HG03354 (cell line): Measurements from ENCODE around the gene FER1L5.

Experiments
- ATAC-seq: cut with Tn5 transposase; IDR thresholded peaks from one replicate; pipeline ENCODE4 v1.9.1; 2021; ENCODE audit warnings: mild to moderate bottlenecking; ENCODE audit not compliant: unreplicated experiment, poor library complexity, severe bottlenecking

The FER1L5 gene

DNA sequence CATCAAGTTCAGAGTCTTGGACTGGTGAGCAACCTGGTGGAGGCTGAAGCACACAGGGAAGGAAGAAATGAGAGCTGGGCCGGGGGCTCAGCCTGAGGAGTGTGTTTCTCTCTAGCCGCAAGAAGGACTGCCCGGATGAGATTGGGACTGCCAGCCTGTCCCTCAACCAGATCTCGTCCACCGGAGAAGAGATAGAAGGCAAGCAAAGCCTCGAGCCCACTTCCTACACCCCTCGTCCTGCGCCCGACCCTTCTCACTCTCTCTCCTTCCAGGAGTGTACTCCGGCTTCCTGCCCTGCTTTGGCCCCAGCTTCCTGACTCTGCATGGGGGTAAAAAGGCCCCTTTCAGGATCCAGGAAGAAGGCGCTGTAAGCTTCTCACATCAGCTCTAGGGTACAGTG, 26.2 kb downstream of the FER1L5 start:
- no peak for ATAC-seq

DNA sequence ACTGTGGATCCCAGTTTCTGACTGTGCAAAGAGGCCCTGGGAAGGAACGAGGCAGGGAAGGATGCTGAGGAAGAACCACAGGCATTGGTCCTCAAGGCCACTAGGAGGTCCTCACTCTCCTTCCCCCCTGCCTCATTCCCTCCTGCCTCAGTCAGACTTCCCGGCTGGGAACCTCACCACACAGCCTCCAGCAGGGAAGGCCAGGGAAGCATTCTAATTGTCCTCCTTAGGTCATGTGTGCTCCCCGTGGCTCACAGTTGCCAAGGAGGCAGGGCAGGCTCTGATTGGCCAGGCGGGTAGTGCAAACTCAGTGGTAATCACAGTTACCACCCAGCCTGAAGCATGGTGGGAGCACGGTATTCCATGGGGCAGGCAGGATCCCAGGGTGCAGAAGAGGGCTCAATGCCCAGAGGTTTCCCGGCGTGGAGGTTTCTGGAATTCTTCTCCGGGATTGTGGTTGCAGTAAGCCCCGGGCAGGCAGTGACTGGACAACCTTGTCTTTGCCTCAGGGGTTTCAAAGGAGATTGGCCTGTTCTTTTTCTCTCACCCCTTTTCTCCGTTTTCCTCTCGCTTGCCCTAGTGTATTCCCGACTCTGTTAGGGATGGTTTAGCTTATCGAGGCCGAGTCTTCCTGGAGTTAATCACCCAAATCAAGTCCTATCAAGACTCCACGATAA, 27.1 kb downstream of the FER1L5 start:
- no peak for ATAC-seq

DNA sequence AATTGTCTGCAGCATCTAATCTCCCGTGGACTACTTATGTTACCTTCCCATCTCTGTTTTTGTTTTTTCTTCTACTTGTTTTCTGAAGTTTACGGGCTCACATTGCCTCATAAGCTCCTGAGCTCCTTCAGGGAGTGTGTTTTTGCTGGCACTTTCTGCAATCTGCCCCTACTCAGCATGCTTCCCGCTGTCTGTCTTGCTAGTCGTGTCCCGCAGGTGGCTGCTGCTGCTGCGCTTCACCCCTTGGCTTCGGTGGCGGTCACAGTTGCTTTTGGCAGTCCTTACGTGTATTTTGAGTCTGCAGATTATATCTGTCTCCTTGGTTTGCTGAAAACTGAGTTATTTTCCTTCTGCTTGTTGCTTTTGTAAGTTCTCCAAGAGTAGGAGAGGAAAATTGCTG, 37.3 kb downstream of the FER1L5 start:
- ATAC-seq, result no peak

DNA sequence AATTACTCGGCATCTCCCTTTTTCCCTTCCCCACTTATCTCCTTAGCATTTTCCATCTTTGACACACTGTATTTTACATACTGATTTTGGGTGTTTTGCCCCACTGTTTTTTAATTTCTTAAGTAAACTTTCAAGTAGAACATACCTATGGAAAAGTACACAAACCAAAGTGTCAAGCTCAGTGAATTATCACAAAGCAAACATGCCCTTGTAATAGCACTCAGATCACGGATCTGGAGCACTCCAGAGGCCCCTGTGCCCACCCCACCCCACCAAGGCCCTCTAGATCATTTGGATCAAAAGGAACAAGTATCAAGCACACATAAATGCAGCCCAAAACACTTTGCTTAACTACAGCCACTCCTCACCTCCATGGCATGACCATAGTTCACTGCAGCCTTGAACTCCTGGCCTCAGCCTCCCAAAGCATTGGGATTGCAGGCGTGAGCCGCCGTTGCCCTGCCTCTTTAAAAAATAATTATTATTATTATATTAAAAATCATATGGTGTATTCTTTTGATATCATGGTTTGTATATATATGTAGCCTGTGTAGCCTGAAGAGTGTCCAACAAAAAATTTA, 38.1 kb downstream of the FER1L5 start:
- no peak for ATAC-seq

DNA sequence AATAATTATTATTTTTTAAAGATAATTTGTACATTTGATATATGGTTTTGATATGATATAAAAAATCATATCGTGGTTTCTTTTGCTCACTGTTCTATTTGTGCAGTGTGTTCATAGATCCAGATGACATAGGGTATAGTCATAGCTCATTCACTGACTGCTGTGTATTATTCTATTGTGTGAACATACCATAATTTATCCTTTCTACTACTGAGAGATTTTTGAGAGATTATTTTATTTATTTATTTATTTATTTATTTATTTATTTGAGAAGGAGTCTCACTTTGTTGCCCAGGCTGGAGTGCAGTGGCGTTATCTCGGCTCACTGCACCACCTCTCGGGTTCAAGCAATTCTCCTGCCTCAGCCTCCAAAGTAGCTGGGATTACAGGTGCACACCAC, 39.0 kb downstream of the FER1L5 start:
- ATAC-seq, result no peak

DNA sequence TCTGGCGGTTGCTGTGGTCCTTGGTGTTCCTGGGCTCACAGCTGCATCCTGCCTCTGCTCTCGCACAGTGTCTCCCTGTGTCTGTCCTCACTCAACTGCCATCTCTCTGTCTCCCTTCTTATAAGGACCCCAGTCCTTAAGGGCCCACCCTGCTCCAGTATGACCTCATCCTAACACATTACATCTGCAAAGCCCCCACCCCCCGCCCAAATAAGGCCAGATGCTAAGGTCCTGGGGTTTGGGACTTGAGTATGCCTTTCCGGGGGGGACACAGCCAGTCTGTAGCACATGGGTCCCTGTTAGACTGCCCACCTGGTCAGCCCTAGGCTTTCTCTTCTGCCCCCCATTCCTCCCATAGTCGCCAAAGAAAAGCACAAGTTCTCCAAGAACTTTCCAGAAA, 40.7 kb downstream of the FER1L5 start:
- no peak for ATAC-seq

DNA sequence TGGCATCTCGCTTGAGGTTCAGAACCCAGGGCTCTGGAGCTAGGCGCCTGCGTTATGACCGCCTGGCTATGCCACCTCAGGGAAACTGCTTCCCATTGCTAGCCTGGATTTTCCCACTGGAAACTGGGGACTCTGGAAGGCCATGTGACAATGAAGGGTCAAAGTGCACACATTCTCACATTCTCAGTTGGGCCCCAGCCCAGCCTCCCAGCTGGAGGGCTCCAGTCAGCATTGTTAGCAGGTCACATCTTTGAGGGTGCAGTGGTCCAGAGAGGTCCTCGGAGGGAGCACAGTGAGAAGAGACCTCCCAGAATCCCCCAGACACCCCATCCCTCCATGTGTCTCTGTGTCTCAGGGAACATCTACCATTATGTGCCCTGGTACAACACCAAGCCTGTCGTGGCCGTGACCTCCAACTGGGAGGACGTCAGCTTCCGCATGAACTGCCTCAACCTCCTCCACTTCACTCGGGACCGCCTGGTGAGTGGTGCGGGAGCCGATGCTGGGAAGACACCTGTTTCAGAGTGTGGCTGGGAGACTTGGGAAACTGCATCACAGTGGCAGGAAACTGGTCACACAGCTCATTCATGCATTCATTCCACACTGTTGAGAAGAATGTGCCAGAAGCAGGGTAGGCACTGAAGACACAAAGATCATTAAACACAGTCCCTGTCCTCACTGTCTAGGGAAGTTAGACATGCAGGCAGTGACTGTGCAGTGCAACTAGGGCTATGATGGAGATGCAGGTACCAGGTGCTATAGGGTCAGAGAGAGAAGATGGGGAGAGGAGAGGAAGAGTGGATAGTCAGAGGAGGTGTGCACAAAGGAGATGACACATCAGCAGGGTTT, 41.6 kb downstream of the FER1L5 start:
- no peak for ATAC-seq

DNA sequence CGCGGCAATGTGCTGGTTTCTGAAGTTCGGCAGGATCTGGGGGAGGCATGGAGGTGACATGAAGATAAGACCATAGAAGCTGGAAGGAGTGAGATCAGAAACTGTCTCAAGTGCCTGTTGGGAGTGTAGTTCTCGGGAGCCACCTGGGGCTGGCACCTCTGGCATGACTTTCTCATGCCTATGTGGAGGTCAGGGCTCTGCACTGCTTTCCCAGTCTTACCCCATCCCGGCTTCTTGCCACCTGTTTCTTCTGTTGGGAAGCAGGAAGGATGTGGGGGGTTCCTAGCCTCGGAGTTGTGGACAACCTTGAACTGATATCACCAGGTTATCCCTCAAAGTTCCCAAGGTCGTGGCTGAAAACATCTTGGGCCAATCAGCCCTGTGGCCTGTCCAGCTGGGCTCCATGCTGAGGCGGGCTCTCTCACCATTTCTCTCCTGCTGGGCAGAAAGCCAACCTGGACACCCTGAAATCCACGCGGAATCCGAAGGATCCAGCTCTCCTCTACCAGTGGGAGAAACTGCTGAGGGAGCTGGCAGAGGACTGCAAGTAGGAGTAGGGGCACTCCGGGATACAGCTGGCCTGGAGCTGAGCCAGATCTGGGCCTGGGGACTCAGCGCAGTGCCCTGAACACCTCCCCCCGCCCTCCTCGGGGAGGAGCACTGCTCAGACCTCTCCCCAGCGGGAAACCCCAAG, 42.5 kb downstream of the FER1L5 start:
- ATAC-seq, result no peak

DNA sequence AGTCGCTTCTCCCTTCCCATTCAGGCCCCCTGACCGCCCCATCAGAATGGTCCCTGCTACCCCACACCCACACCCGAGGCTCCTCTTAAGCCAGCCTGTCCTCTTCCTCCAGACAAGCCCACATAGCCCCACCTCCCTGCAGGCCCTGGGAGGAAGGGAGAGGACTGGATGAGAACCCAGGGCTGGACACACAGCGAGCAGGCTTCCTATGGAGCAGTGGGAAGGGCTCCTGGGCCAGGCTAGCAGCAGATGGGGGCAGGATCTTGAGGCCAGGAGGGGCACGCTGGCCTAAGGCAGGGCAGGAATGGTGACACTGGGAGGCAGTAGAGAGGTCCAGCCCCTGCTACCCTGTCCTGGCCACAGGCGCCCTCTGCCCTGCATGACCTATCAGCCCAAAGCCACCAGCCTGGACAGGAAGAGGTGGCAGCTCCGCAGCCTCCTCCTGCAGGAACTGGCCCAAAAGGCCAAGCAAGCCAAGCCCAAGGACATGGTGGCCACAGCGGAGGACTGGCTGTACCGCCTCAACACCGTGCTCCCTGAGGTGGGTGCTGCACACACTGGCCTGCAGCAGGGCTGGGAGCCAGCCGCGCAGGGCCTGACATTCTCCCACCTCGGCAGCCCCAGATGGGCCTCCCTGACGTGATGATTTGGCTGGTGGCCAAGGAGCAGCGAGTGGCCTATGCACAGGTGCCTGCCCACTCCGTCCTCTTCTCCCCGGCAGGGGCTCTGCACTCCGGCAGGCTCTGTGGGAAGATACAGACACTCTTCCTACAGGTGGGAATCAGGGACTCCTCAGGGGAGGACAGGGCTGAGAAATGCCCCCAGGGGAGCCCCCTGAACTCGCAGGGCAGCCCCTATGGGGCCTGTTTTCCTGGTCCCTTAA, 43.3 kb downstream of the FER1L5 start:
- no peak for ATAC-seq

DNA sequence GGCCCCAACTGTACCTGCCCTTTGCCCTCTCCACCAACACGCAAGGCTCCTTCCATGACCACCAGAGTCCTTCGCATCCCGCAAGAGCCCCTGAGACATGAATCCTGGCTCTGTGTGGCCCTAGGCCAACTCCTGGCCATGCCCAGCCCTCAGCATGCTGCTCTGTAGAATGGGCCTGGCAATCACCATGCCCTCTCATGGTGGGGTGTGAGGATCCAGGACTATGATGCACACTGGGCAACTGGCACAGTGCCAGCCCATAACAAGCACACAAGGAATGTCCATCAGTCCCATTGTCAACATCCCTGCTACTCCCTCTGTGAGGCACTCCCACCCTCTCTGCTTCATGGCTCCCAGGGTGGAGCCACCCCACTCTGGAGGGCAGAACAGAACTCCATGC, 44.7 kb downstream of the FER1L5 start:
- ATAC-seq, result no peak

DNA sequence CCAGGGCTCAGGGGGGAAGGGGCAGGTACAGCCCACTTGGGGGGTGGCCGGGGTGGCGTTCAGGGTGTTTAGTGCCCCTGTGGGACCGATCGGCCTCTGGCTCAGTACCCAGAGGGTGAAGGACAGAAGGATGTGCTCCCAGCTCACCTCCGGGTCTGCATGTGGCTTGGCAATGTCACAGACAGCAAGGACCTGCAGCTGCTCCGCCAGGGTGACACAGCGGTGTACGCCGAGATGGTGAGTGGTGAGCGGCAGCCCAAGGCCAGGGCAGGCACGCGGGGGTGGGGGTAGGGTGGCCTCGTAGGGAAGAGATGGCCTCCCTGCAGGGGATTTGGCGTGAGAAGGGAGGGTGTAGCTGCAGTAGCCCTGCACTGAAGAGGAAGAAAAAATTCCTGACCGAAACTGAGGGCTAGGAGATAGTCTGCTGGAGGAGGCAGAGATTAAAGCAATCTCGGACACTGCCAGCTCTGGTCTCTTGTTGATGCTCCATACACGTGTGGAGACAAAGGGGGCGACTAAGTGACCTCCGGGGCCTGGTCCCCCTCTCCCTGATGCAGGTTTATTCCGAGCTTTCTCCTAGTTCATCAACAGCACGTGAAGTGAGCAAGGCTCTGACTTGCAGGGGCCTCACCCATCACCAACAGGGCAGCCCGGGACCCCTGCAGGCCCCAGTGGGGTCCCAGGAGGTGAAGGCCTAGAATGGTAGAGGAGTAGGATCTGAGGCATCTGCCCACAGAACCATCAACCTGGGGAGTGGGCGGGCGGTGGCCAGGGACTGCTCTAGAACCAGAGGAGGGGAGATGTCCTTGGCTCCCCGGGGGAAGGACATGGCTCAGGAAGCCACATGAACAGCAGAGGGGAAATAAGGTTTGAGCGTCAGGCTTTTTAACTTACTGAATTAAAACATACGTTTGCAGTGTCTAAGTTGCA, 45.4 kb downstream of the FER1L5 start:
- no peak for ATAC-seq

DNA sequence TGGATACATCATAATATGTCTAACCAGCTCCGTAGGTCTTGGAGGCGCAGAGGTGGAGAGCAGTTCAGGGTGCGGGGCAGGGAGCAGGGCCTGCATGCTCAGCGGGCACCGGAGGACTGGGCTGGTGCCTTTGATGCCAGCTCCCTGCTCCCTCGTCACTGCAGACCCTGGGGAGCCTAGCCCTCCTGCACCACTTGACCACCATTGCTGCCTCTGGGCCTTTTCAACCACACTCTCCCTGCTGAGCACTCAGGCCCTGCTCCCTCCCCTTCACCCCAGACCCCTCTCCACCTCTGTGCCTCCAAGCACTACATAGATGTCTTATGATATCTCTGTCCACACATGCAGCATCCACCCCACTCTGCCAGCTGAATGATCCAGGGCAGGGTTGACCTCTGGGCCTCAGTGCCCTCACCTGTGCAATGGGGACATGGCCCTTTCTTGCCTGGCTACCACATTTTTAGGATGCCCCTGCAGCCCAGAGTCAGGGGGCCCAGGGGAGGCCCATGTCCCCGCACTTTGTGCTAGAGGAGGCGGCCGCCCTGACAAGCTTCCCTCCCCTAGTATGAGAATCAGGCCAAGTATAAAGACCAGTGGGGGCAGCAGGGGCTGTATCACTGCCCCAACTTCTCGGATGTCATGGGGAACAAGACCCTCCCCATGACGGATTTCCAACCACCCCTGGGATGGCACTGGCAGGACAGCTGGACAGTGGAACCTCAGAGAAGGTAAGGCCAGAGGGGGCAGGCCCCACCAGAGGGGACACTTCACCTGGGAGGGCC, 46.3 kb downstream of the FER1L5 start:
- no peak for ATAC-seq

DNA sequence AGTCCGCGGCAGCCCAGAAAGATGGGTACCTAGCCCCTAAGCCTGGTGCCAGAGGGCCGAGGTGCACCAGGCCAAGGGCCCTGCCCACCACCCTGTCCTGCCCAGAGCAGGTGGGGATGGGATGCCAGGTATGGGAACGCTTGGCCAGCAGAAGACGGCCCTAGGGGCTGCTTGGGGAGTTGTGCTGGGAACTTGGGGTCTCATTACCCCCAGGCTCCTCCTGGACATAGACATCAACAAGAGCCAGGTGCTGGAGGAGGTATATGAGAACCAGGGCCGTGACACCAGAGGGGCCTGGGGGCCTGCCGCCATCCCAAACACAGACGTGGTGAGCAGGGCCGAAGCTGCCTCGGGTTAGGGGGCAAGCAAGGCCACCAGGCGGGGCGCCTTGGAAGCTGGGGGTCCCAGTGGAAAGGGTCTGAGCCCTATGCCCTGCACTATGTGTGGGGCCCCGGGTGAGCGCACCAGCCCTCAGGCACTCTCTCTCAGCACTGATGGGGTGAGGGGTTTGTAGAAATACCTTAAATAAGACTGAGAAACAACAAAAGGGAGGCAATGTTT, 46.9 kb downstream of the FER1L5 start:
- no peak for ATAC-seq

DNA sequence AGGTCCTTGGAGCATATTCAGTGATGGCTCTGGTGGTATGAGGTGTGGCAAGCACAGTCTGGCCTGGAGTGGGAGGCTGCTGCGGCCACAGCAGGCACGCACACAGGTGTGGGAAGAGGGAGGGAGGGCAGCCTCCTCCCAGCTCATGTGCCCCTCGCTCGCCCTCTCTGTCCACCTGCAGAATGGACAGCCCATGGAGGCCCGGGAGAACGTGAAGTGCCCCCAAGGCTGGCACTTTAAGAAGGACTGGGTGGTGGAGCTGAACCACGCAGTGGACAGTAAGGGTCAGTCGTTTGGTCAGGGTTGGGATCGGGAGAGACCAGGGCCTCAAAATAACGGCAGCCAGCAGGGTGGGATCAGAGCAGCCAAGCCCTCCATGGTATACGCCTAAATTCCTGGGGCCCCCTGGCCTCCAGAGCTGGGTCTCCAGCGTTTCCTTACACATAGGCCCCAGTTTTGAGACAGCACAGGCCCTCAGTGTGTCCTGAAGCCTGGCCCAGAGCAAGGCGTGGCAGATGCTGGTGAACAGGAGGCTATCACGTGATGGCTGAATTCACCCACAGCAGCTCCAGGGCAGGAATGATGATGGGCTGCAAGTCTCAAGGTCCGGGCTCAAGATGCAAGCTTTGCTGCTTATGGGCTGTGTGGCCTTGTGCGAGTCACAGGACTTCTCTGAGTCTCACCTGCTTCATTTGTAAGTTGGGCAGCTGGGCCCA, 47.9 kb downstream of the FER1L5 start:
- no peak for ATAC-seq

DNA sequence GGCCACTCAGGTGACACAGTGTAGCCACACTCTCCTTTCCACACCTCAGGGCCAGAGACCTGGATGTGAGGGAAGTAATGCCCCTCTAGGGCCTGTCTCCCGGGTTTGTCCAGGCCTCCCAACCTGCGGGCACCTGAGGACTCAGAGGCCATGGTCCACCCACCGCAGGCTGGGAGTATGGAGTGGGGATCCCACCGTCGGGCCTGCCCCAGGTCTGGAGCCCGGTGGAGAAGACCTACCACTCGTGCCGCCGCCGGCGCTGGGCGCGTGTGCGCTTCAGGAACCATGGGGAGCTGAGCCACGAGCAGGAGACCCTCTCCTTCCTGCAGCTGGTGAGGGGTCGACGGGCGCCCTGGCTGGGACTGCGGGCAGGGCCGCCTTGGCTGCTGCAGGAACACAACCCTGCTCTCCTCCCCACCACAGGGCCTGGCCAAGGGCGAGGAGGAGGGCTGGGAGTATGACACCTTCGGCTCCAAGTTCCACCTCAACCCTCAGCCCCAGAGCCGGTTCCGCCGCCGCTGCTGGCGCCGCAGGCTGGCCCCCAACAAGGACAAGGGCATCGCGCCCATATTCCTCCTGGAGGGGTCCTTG, 48.6 kb downstream of the FER1L5 start:
- ATAC-seq, result no peak

DNA sequence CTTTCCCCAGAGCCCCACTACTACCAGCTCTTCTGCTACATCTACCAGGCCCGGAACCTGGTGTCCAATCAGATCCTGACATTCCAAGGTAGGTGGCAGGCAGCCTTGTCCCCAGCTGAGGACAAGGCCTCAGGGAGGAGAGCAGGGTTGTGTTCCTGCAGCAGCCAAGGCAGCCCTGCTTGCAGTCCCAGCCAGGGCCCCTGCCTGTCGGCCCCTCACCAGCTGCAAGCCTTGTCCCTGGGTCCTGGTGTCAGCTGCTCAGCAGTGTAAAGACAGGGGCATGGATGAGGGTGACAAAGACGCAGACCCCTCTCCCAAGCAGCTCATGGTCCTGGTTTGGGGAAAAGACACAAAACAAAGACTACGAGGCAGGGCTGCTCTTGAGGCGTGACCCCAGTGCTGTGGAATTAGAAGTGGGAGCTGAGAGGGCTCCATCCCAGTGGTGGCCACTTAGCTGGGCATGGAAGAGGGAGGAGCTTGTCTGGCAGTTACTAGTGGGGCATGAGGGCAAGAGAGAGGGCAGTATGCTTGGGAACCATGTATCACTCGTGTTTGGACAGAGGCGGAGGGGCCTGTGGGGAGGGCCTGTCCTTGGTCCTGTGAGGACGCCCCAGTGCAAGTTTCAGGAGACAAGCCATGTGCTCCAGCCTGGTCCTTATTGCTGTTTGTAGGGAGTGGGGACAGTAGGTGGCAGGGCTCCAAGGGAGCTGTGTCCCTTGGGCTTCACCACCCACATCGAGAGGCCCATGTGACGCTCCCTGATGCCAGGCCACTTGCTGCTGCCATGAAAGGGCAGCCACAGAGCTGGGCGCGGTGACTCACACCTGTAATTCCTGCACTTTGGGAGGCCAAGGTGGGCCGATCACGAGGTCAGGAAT, 49.8 kb downstream of the FER1L5 start:
- ATAC-seq, result no peak
